HepG2 (cell line): Measurements from ENCODE around the gene P4HB. TPM values are rescaled to one million over a fixed set of nuclear protein-coding genes. Genes with fewer than 3 reads are reported as not detected.

Experiments used
- ARHGAP35 ChIP-seq: sonication (generic); formaldehyde crosslinking; IDR thresholded peaks from 2 replicates; pipeline ENCODE4 v1.9.0; 2022; ENCODE audit warnings: mild to moderate bottlenecking, inconsistent platforms, moderate library complexity, missing genetic modification reagents, borderline replicate concordance
- EZH2 ChIP-seq: conservative IDR thresholded peaks from 2 replicates; pipeline ENCODE4 v1.6.1; 2012; ENCODE audit warnings: mild to moderate bottlenecking, low read depth, low read length, moderate library complexity
- GABPB1 ChIP-seq: IDR thresholded peaks from 2 replicates; pipeline ENCODE4 v1.6.1; 2016; ENCODE audit warnings: mild to moderate bottlenecking, missing genetic modification reagents, moderate library complexity, missing compliant biosample characterization
- MAFG ChIP-seq: sonication (generic); formaldehyde crosslinking; IDR thresholded peaks from 2 replicates; pipeline ENCODE4 v1.5.1; 2020; ENCODE audit warnings: mild to moderate bottlenecking, missing genetic modification reagents
- TRIM24 ChIP-seq: sonication (generic); formaldehyde crosslinking; IDR thresholded peaks from 2 replicates; pipeline ENCODE4 v1.8.0; 2022; ENCODE audit warnings: mild to moderate bottlenecking, missing genetic modification reagents
- ZNF17 ChIP-seq: sonication (generic); formaldehyde crosslinking; IDR thresholded peaks from 2 replicates; pipeline ENCODE4 v1.5.0; 2020; ENCODE audit warnings: mild to moderate bottlenecking, missing genetic modification reagents
- ZNF33B ChIP-seq: sonication (generic); formaldehyde crosslinking; IDR thresholded peaks from 2 replicates; pipeline ENCODE4 v1.5.1; 2020; ENCODE audit warnings: mild to moderate bottlenecking, missing genetic modification reagents
- ZNF619 ChIP-seq: sonication (generic); formaldehyde crosslinking; IDR thresholded peaks from 2 replicates; pipeline ENCODE4 v1.4.0; 2020; ENCODE audit warnings: mild to moderate bottlenecking, missing genetic modification reagents
- ZNF644 ChIP-seq: IDR thresholded peaks from 2 replicates; pipeline ENCODE4 v1.6.1; 2016; ENCODE audit warnings: low read depth
- ZNF670 ChIP-seq: sonication (generic); formaldehyde crosslinking; IDR thresholded peaks from 2 replicates; pipeline ENCODE4 v1.8.0; 2022; ENCODE audit warnings: mild to moderate bottlenecking, missing genetic modification reagents, borderline replicate concordance
- ZNF766 ChIP-seq: sonication (generic); formaldehyde crosslinking; IDR thresholded peaks from 2 replicates; pipeline ENCODE4 v1.5.0; 2020; ENCODE audit warnings: missing genetic modification reagents, borderline replicate concordance
- ZNF777 ChIP-seq: sonication (generic); formaldehyde crosslinking; IDR thresholded peaks from 2 replicates; pipeline ENCODE4 v1.4.0; 2020; ENCODE audit warnings: missing genetic modification reagents
- ZSCAN25 ChIP-seq: sonication (generic); formaldehyde crosslinking; IDR thresholded peaks from 2 replicates; pipeline ENCODE4 v1.8.0; 2022; ENCODE audit warnings: mild to moderate bottlenecking, missing genetic modification reagents
- polyA plus RNA-seq, 8 experiments: library from polyadenylated mRNA; depleted of rRNA in 3 of 8; stranded (reverse) in 7 of 8; unstranded in 1 of 8; fragments of >200 nt; fragmentation: Illumina TruSeq in 4 of 8; extraction: Trizol in 4 of 8; gene quantifications; 2 replicates each; pipeline versions ENCODE4 v1.2.1 to v1.2.3, GENCODE V29; 2011 to 2016; ENCODE audit warnings: low read depth in 4 of 8, missing spikeins in 1 of 8, mixed read lengths in 1 of 8; ENCODE audit not compliant: insufficient read depth in 1 of 8
- total RNA-seq, 5 experiments: library from RNA; depleted of rRNA; stranded (reverse); fragments of >200 nt; fragmentation: Illumina TruSeq; extraction: Trizol; gene quantifications; 2 replicates each; pipeline ENCODE4 v1.2.3, GENCODE V29; 2016; ENCODE audit warnings: low read depth in 1 of 5
- TF ChIP-seq, protein P1 (sequence below): sonication (generic); formaldehyde crosslinking; IDR thresholded peaks from 2 replicates; pipeline ENCODE4 v1.5.0; 2020; ENCODE audit warnings: mild to moderate bottlenecking, missing genetic modification reagents
- TF ChIP-seq, protein P2 (sequence below): sonication (generic); formaldehyde crosslinking; IDR thresholded peaks from one replicate; pipeline ENCODE4 v1.5.1; 2020; ENCODE audit warnings: mild to moderate bottlenecking, missing genetic modification reagents; ENCODE audit errors: not compliant biosample characterization

P4HB gene
- total and polyA plus RNA-seq, 2 of the 13 experiments (the other 11 are each of a cell fraction or from before 2014, with no cell fraction given), result 185 to 782 TPM

DNA sequence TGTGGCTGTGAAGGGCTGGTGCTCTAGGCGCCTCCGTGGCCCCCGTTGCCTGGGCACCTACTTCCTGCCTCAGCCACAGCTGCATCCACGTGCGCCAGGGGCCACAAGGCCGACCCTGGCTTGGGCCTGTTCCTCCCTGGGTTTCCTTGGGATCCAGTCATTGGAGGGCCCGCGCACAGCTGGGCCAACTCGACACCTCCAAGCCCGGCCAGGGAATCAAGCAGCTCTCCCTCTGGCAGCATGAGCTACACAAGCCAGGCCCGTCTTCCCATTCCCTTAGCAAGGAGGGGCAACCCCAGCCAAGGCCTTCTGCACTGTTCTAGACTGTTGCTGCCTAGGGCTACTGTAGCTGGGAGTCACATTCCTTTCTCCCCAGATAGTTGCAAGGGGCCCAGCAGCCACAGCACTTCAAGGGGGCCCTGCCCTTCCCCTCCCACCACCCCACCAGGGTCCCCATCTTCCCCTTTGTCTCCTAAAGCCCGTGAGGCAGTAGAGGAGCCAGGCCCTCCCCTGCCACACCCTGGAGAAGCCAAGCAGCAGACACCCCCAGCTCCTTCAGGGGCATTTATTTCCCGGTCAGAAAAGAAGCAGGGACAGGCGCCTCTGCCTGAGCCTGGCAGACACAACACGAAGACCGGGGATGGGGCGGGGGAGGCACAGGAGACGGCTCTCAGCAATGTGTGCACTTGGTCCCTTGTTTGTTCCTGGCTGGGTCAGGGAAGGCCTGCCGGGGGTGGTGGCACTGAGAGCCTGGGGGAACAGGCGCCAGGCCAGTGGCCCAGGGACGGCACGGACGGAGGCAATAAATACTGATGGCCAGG is 7.0 kb upstream of the P4HB start (continued):
- TF ChIP-seq, protein P1, sequence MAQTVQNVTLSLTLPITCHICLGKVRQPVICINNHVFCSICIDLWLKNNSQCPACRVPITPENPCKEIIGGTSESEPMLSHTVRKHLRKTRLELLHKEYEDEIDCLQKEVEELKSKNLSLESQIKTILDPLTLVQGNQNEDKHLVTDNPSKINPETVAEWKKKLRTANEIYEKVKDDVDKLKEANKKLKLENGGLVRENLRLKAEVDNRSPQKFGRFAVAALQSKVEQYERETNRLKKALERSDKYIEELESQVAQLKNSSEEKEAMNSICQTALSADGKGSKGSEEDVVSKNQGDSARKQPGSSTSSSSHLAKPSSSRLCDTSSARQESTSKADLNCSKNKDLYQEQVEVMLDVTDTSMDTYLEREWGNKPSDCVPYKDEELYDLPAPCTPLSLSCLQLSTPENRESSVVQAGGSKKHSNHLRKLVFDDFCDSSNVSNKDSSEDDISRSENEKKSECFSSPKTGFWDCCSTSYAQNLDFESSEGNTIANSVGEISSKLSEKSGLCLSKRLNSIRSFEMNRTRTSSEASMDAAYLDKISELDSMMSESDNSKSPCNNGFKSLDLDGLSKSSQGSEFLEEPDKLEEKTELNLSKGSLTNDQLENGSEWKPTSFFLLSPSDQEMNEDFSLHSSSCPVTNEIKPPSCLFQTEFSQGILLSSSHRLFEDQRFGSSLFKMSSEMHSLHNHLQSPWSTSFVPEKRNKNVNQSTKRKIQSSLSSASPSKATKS (CRISPR knock-in tag), result no peak
- TF ChIP-seq ZNF17 (CRISPR knock-in tag), result no peak
- TF ChIP-seq MAFG (CRISPR knock-in tag), result no peak
- peak; percentile 51; the same call in 1 of the 2 replicates for TF ChIP-seq ZNF33B (CRISPR knock-in tag)
- TF ChIP-seq, protein P2, sequence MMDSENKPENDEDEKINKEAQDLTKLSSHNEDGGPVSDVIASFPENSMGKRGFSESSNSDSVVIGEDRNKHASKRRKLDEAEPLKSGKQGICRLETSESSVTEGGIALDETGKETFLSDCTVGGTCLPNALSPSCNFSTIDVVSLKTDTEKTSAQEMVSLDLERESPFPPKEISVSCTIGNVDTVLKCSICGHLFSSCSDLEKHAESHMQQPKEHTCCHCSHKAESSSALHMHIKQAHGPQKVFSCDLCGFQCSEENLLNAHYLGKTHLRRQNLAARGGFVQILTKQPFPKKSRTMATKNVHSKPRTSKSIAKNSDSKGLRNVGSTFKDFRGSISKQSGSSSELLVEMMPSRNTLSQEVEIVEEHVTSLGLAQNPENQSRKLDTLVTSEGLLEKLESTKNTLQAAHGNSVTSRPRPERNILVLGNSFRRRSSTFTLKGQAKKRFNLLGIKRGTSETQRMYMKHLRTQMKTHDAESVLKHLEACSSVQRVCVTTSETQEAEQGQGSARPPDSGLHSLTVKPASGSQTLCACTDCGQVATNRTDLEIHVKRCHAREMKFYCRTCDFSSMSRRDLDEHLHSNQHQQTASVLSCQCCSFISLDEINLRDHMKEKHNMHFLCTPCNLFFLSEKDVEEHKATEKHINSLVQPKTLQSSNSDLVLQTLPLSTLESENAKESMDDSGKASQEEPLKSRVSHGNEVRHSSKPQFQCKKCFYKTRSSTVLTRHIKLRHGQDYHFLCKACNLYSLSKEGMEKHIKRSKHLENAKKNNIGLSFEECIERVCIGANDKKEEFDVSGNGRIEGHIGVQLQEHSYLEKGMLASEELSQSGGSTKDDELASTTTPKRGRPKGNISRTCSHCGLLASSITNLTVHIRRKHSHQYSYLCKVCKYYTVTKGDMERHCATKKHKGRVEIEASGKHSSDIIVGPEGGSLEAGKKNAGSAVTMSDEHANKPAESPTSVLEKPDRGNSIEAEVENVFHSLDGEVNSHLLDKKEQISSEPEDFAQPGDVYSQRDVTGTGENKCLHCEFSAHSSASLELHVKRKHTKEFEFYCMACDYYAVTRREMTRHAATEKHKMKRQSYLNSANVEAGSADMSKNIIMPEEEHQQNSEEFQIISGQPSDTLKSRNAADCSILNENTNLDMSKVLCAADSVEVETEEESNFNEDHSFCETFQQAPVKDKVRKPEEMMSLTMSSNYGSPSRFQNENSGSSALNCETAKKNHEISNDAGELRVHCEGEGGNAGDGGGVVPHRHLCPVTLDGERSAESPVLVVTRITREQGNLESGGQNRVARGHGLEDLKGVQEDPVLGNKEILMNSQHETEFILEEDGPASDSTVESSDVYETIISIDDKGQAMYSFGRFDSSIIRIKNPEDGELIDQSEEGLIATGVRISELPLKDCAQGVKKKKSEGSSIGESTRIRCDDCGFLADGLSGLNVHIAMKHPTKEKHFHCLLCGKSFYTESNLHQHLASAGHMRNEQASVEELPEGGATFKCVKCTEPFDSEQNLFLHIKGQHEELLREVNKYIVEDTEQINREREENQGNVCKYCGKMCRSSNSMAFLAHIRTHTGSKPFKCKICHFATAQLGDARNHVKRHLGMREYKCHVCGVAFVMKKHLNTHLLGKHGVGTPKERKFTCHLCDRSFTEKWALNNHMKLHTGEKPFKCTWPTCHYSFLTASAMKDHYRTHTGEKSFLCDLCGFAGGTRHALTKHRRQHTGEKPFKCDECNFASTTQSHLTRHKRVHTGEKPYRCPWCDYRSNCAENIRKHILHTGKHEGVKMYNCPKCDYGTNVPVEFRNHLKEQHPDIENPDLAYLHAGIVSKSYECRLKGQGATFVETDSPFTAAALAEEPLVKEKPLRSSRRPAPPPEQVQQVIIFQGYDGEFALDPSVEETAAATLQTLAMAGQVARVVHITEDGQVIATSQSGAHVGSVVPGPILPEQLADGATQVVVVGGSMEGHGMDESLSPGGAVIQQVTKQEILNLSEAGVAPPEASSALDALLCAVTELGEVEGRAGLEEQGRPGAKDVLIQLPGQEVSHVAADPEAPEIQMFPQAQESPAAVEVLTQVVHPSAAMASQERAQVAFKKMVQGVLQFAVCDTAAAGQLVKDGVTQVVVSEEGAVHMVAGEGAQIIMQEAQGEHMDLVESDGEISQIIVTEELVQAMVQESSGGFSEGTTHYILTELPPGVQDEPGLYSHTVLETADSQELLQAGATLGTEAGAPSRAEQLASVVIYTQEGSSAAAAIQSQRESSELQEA, result peak; percentile 58
- TF ChIP-seq ZSCAN25 (CRISPR knock-in tag), result 0 out of 2 replicates have a peak, but pooled peaks have one; percentile 46
- 0 out of 2 replicates have a peak, but pooled peaks have one; percentile 15 for TF ChIP-seq TRIM24 (CRISPR knock-in tag)
- TF ChIP-seq ZNF670, result peak; percentile 84
- peak; percentile 56; the same call in 1 of the 2 replicates for TF ChIP-seq GABPB1 (CRISPR knock-in tag)
- TF ChIP-seq ZNF644 (CRISPR knock-in tag), result no peak
- TF ChIP-seq EZH2, result no peak
- peak; percentile 86 for TF ChIP-seq ZNF619 (CRISPR knock-in tag)
- TF ChIP-seq ARHGAP35 (CRISPR knock-in tag), result 0 out of 2 replicates have a peak, but pooled peaks have one; percentile 2
- peak; percentile 36; the same call in 1 of the 2 replicates for TF ChIP-seq ZNF777 (CRISPR knock-in tag)
- TF ChIP-seq ZNF766 (CRISPR knock-in tag), result no peak
